Hematopoietic multipotent progenitor cell treated with erythropoietin and hydrocortisone succinate and interleukin-3 and kit ligand, for 15 days (in vitro differentiated cells): ENCODE results near the gene SBDS.
A peak's percentile ranks its signal among the peaks of the same experiment; 100 is the strongest.
"Not testable (repeated sequence)": the region's sequence is repeated elsewhere in the genome, so short reads cannot be mapped to it uniquely, and the experiment has no call there.

ENCODE experiments used
- DNase-seq: peaks from one replicate; pipeline ENCODE4 v3.0.0-alpha.2; 2015; ENCODE audit warnings: low spot score

The SBDS gene

GRCh38 chr7:66995050-66995776 is at the start of gene SBDS:
TSS of gene SBDS (minus strand) at chr7:66995586. CDS start at chr7:66995417, 169 bp downstream.
- DNase-seq: peak; percentile 99

DNA sequence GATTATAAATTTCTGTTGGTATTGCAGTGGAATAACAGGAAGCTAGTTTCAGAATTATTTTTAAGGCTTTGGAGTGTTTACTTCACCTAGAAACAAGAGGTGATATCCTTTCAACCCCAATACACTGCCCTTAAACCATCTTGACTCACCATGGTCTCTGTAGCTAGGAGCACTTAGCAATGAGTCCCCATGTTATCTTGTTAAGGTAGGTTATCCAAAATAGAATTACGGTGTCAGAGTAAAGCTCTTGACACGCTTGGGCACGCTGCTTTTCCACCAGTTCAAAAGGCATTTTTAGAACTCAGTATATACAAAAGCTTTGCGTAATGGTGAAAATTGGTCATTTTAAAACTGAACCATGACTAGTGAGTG is 48.2 kb upstream of the SBDS start:
- DNase-seq: not testable (repeated sequence)

- DNase-seq: peak; percentile 80
These were observed 47.6 kb upstream of the SBDS start for GRCh38 chr7:67042781-67043558.

DNA sequence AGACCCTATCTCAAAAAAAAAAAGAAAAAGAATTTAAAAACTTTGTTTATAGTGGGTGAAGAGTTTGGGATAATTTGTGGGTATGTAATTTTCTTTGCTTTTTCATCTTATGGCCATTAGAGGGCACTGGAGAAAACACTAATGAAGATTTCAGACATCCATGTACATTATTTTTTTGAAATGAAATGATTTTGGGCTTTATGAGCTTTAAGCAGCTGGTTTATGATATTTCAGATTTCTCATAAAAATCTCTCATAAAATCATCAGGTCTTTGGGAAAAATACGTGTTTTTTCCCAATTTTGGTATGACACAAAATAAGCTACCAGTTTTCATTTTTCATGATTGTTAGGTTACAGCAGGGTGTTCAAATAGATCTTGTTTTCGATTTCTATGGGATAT is 45.4 kb upstream of the SBDS start:
- DNase-seq: not testable (repeated sequence)

- DNase-seq: peak; percentile 45
These were observed 41.3 kb upstream of the SBDS start for GRCh38 chr7:67036432-67037395.

DNA sequence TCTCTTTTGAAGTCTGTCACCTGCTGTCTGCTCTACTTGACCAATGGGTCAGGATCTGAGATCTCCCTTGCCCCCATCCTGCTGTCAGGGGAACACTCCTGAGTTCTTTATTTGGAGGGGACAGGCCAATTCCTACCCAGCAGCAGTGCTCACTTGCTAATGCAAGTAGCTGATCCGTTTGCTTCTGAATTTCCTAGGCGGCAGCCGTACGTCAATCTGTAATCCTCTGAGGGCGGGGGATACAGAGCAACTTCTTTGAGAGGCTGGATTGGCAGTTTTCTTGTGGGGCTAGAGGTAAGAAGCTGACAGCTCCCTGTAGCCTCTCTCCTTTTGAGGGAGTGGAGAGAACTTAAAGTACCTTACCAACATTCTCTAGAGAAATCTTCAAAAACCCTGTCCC is 37.9 kb upstream of the SBDS start:
- no peak for DNase-seq

GRCh38 chr7:67031685-67032084 is 36.3 kb upstream of the SBDS start:
- DNase-seq: not testable (repeated sequence)

- not testable (repeated sequence) for DNase-seq
These were observed 30.1 kb upstream of the SBDS start for GRCh38 chr7:67025459-67025858.

GRCh38 chr7:67022511-67022910 is 27.1 kb upstream of the SBDS start:
- DNase-seq: peak; percentile 61

GRCh38 chr7:67021260-67021659 is 25.9 kb upstream of the SBDS start:
- no peak for DNase-seq

- peak; percentile 73 for DNase-seq
These were observed 24.4 kb upstream of the SBDS start for GRCh38 chr7:67019562-67020390.

DNA sequence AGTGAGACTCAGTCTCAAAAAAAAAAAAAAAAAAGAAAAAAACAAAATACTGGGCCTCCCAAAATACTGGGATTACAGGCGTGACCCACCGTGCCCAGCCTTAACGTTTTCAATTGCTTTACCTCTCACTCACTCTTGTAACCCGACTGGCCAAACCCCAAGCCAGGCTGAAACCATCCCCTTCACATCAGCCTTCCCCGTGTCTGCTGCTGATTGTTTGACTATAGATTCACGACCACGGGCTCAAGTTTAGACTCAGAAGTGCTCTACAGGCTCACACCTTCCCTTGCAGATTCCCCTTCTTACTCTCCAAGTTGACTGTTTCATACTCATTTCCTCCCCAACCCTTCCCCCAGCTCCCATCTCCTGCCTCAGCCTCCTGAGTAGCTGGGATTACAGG is 23.6 kb upstream of the SBDS start:
- no peak for DNase-seq

- DNase-seq: not testable (repeated sequence)
These were observed 22.6 kb upstream of the SBDS start for GRCh38 chr7:67017971-67018370.

- DNase-seq: not testable (repeated sequence)
These were observed 18.8 kb upstream of the SBDS start for GRCh38 chr7:67014076-67014622.

- not testable (repeated sequence) for DNase-seq
These were observed 14.3 kb upstream of the SBDS start for GRCh38 chr7:67009677-67010076.

GRCh38 chr7:67008260-67008659 is 12.9 kb upstream of the SBDS start:
- DNase-seq: no peak

GRCh38 chr7:67006965-67007364 is 11.6 kb upstream of the SBDS start:
- DNase-seq: peak; percentile 60

- DNase-seq: not testable (repeated sequence)
These were observed 8.8 kb upstream of the SBDS start for GRCh38 chr7:67004145-67004544.

- DNase-seq: peak; percentile 47
These were observed 5.3 kb upstream of the SBDS start for GRCh38 chr7:67000601-67001258.

- peak; percentile 99 for DNase-seq
These were observed 1.2 kb upstream of the SBDS start, which contains the start of gene TYW1 for GRCh38 chr7:66996444-66997191. TSS of gene TYW1 (plus strand) at chr7:66996833. CDS start at chr7:66996979, 146 bp downstream.
